Fibroblast of lung (primary cell): ENCODE results near the gene FCHSD1.

Experiments used
- EZH2 ChIP-seq: IDR thresholded peaks from 2 replicates; pipeline ENCODE4 v1.5.1; 2012; ENCODE audit warnings: low read length, control low read depth, mild to moderate bottlenecking; ENCODE audit errors: missing control alignments
- TF ChIP-seq, protein P1 (sequence below), 2 donors: IDR thresholded peaks in 1 of 2; conservative IDR thresholded peaks in 1 of 2; 1 replicate in 1 of 2; 2 replicates in 1 of 2; pipeline ENCODE4 v1.5.1; 2011 to 2012; ENCODE audit warnings: low read length in 2 of 2, control low read depth in 1 of 2, inconsistent platforms in 1 of 2, low read depth in 1 of 2, mild to moderate bottlenecking in 1 of 2

GRCh38 chr5:141649972-141650371, 1.2 kb downstream of the FCHSD1 start:
- TF ChIP-seq, protein P1, sequence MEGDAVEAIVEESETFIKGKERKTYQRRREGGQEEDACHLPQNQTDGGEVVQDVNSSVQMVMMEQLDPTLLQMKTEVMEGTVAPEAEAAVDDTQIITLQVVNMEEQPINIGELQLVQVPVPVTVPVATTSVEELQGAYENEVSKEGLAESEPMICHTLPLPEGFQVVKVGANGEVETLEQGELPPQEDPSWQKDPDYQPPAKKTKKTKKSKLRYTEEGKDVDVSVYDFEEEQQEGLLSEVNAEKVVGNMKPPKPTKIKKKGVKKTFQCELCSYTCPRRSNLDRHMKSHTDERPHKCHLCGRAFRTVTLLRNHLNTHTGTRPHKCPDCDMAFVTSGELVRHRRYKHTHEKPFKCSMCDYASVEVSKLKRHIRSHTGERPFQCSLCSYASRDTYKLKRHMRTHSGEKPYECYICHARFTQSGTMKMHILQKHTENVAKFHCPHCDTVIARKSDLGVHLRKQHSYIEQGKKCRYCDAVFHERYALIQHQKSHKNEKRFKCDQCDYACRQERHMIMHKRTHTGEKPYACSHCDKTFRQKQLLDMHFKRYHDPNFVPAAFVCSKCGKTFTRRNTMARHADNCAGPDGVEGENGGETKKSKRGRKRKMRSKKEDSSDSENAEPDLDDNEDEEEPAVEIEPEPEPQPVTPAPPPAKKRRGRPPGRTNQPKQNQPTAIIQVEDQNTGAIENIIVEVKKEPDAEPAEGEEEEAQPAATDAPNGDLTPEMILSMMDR (conservative IDR thresholded peaks at IDR 0.05 in 1 of 2, IDR thresholded peaks at IDR 0.05 in 1 of 2; ENCODE audit: low read depth in 1 of 2, low read length in 2 of 2) = no peak
- TF ChIP-seq EZH2 = no peak
